Stomach (tissue), 9 donors: Measurements from ENCODE around the gene PTPRCAP. TPM values are rescaled to one million over a fixed set of nuclear protein-coding genes. Genes with fewer than 3 reads are reported as not detected.

Experiments
- DNase-seq, 2 donors: peaks; one replicate each; pipeline versions ENCODE4 v3.0.0 to v3.0.0-alpha.2; 2013 to 2019
- H3K27ac ChIP-seq, 5 donors: fragments of 200-600 bp in 4 of 5; sonication (generic) in 4 of 5; one replicate each; pipeline ENCODE4 v1.5.1; 2013 to 2019; ENCODE audit warnings: mild to moderate bottlenecking in 1 of 5, moderate library complexity in 1 of 5
- H3K27me3 ChIP-seq, 3 donors: fragments of 200-600 bp; sonication (generic); one replicate each; pipeline ENCODE4 v1.5.1; 2017 to 2019; ENCODE audit warnings: mixed run types in 1 of 3
- H3K36me3 ChIP-seq, 4 donors: fragments of 200-600 bp; sonication (generic); 1 replicate in 3 of 4; 2 replicates in 1 of 4; pipeline ENCODE4 v1.5.1; 2016 to 2019
- H3K4me1 ChIP-seq, 4 donors: fragments of 200-600 bp; sonication (generic); one replicate each; pipeline ENCODE4 v1.5.1; 2016 to 2019
- H3K4me3 ChIP-seq, 4 donors: fragments of 200-600 bp; sonication (generic) in 3 of 4; one replicate each; pipeline ENCODE4 v1.5.1; 2016 to 2019; ENCODE audit warnings: mild to moderate bottlenecking in 1 of 4
- H3K9me3 ChIP-seq, 4 donors: fragments of 200-600 bp; sonication (generic); one replicate each; pipeline ENCODE4 v1.5.1; 2016 to 2019
- CTCF ChIP-seq, 7 experiments: fragments of 450-650 bp in 4 of 7; fragments of 200-600 bp in 3 of 7; sonication (generic) in 3 of 7; IDR thresholded peaks; one replicate each; pipeline ENCODE4 v1.5.1; 2016 to 2019; ENCODE audit warnings: antibody characterized with exemption in 7 of 7, control low read depth in 2 of 7, mild to moderate bottlenecking in 1 of 7
- EP300 ChIP-seq: sonication (generic); formaldehyde crosslinking; IDR thresholded peaks from one replicate; pipeline ENCODE4 v1.6.1; 2017; ENCODE audit warnings: antibody characterized with exemption
- POLR2A ChIP-seq, 4 donors: fragments of 450-650 bp; IDR thresholded peaks; one replicate each; pipeline ENCODE4 v1.6.1; 2016; ENCODE audit warnings: antibody characterized with exemption in 4 of 4, control low read depth in 2 of 4, mild to moderate bottlenecking in 1 of 4, moderate library complexity in 1 of 4
- POLR2AphosphoS5 ChIP-seq, 3 donors: sonication (generic); formaldehyde crosslinking; IDR thresholded peaks; one replicate each; pipeline ENCODE4 v1.6.1; 2016; ENCODE audit warnings: antibody characterized with exemption in 3 of 3
- WGBS, 5 donors: extraction: QIAGEN DNeasy Blood & Tissue Kit in 3 of 5; methylation state at CpG; one replicate each; pipeline versions ENCODE4 v1.1.5 to v1.1.7; 2013 to 2018; 5-methylcytosine and 5-hydroxymethylcytosine counted together
- intact Hi-C: fragments of 100-400 bp; cut with DNase I; formaldehyde crosslinking; loops from one replicate; pipeline ENCODE4 v1.15.1; 2023; ENCODE audit warnings: low total_unique reads
- polyA plus RNA-seq, 3 donors: library from polyadenylated mRNA; stranded (reverse); fragments of 200-250 nt; gene quantifications; one replicate each; pipeline ENCODE4 v1.2.3, GENCODE V29; 2013
- small RNA-seq, 4 donors: library from RNA; depleted of rRNA; stranded (forward); fragments of <200 nt; gene quantifications; one replicate each; pipeline ENCODE3, GENCODE V24; 2016
- total RNA-seq, 5 donors: library from RNA; depleted of rRNA; stranded (reverse); fragments of >200 nt; gene quantifications; one replicate each; pipeline versions ENCODE4 v1.1.0 to v1.2.3, GENCODE V29; 2014 to 2016
- donor health status: healthy with polysubstance abuse.
- donor health status: Bipolar disorder and iron deficiency.
- donor health status: healthy.

Gene PTPRCAP
- total and polyA plus RNA-seq, 8 donors = 1.7 to 25.3 (median 9.9) TPM; not detected in 2

DNA sequence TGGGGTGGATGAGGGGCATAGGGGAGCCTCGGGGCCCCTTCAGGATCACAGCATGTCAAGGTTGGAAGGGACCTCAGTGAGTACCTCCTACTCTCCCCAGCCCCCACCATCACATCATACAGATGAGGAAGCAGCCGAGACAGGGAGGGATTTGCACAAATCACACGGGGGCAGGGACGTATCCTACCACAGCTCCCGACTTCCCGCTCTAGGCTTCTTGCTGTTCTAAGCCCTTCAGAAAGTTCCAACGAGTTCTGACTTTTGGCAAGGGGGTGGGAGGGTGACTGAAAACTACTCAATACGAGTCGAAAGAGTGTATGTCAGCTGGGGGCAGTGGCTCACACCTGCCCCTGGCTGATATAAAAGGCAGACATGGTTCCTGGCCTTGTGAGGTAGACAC is 50.4 kb downstream of the PTPRCAP start:
- H3K4me3 ChIP-seq = no peak overlapping the region
- WGBS, 5 donors = 37 to 45% (median 40%) methylated on average over 8 to 9 of the region's 9 CpGs
- DNase-seq = no peak
- intact Hi-C loops = loop anchor here (10.0 kb wide), 1 partner anchor 132 kb away; no protein-coding TSS in a partner anchor
- no peaks in the 10 kb centered on the region for H3K36me3 ChIP-seq
- peaks cover 13 to 36% (median 24%) of the 10 kb centered on the region in 4 donors for H3K4me1 ChIP-seq
- peaks cover 0 to 5% (median 0%) of the 10 kb centered on the region in 3 donors for H3K27me3 ChIP-seq
- TF ChIP-seq POLR2A (IDR thresholded peaks at IDR 0.05) (no peak), POLR2AphosphoS5 (IDR thresholded peaks at IDR 0.05) (no peak), CTCF (IDR thresholded peaks at IDR 0.05) (no peak), EP300 (no peak)
- H3K9me3 ChIP-seq = no peaks in the 10 kb centered on the region
- H3K27ac ChIP-seq = no peak overlapping the region

Small RNA genes lying within 50 kb of the gene (small RNA-seq; reads per million reads assigned to genes)
- 0 reads per million in 4 donors for gene RNU6-1238P

Other genes starting within 250 kb of the PTPRCAP start
- 100 to 1,000 TPM in 4 of 5 donors, 10 to 100 TPM in 1; 53.8 to 266 (median 131) TPM for gene GRK2, start 171.2 kb downstream of the PTPRCAP start, total RNA-seq
- 10 to 100 TPM; 44.0 to 59.4 (median 46.5) TPM for gene GRK2, start 171.2 kb downstream of the PTPRCAP start, polyA plus RNA-seq
- 10 to 100 TPM; 24.6 to 96.4 (median 42.6) TPM for gene ANKRD13D, start 148.4 kb downstream of the PTPRCAP start, total RNA-seq
- gene ANKRD13D, start 148.4 kb downstream of the PTPRCAP start, polyA plus RNA-seq = 10 to 100 TPM; 18.5 to 61.3 (median 30.9) TPM
- gene SSH3, start 134.2 kb downstream of the PTPRCAP start, total RNA-seq = 100 to 1,000 TPM in 3 of 5 donors, 10 to 100 TPM in 2; 23.5 to 217 (median 103) TPM
- gene SSH3, start 134.2 kb downstream of the PTPRCAP start, polyA plus RNA-seq = 10 to 100 TPM; 18.8 to 34.3 (median 22.6) TPM
- gene POLD4, start 84.1 kb downstream of the PTPRCAP start, total RNA-seq = 100 to 1,000 TPM in 1 of 5 donors, 10 to 100 TPM in 4; 13.8 to 117 (median 54.8) TPM
- 100 to 1,000 TPM; 129 to 316 (median 153) TPM for gene POLD4, start 84.1 kb downstream of the PTPRCAP start, polyA plus RNA-seq
- gene CLCF1, start 64.1 kb downstream of the PTPRCAP start, total RNA-seq = 10 to 100 TPM in 3 of 5 donors, 1 to 10 TPM in 1, not detected in 1; 2.6 to 69.2 (median 17.8) TPM
- 1 to 10 TPM; 2.7 to 5.4 (median 3.2) TPM for gene CLCF1, start 64.1 kb downstream of the PTPRCAP start, polyA plus RNA-seq
- 10 to 100 TPM in 4 of 5 donors, 1 to 10 TPM in 1; 7.0 to 88.9 (median 29.5) TPM for gene RAD9A, start 45.7 kb downstream of the PTPRCAP start, total RNA-seq
- gene RAD9A, start 45.7 kb downstream of the PTPRCAP start, polyA plus RNA-seq = 10 to 100 TPM; 11.8 to 30.3 (median 17.0) TPM
- gene PPP1CA, start 35.8 kb downstream of the PTPRCAP start, total RNA-seq = 100 to 1,000 TPM in 2 of 5 donors, 10 to 100 TPM in 3; 28.6 to 229 (median 97.9) TPM
- 100 to 1,000 TPM; 109 to 203 (median 153) TPM for gene PPP1CA, start 35.8 kb downstream of the PTPRCAP start, polyA plus RNA-seq
- 10 to 100 TPM in 1 of 5 donors, 1 to 10 TPM in 3, under 1 TPM in 1; 0.29 to 12.0 (median 3.5) TPM for gene TBC1D10C, start 33.6 kb downstream of the PTPRCAP start, total RNA-seq
- gene TBC1D10C, start 33.6 kb downstream of the PTPRCAP start, polyA plus RNA-seq = 1 to 10 TPM; 2.8 to 6.1 (median 5.5) TPM
- 10 to 100 TPM in 3 of 5 donors, 1 to 10 TPM in 1, under 1 TPM in 1; 0.29 to 33.3 (median 15.4) TPM for gene CARNS1, start 22.0 kb downstream of the PTPRCAP start, total RNA-seq
- gene CARNS1, start 22.0 kb downstream of the PTPRCAP start, polyA plus RNA-seq = 1 to 10 TPM in 2 of 3 donors, under 1 TPM in 1; 0.88 to 3.4 (median 2.4) TPM
- gene RPS6KB2, start 9.2 kb downstream of the PTPRCAP start, total RNA-seq = 100 to 1,000 TPM in 2 of 5 donors, 10 to 100 TPM in 3; 29.7 to 434 (median 82.3) TPM
- gene RPS6KB2, start 9.2 kb downstream of the PTPRCAP start, polyA plus RNA-seq = 10 to 100 TPM; 49.3 to 74.1 (median 68.9) TPM
- 100 to 1,000 TPM in 2 of 5 donors, 10 to 100 TPM in 3; 48.3 to 160 (median 82.2) TPM for gene CORO1B, start 5.8 kb upstream of the PTPRCAP start, total RNA-seq
- gene CORO1B, start 5.8 kb upstream of the PTPRCAP start, polyA plus RNA-seq = 100 to 1,000 TPM in 2 of 3 donors, 10 to 100 TPM in 1; 84.4 to 125 (median 104) TPM
- gene GPR152, start 15.0 kb upstream of the PTPRCAP start, total RNA-seq = not detected
- not detected for gene GPR152, start 15.0 kb upstream of the PTPRCAP start, polyA plus RNA-seq
- gene CABP4, start 17.7 kb upstream of the PTPRCAP start, total RNA-seq = under 1 TPM in 3 of 5 donors, not detected in 2; 0.43 to 0.73 (median 0.45) TPM
- 1 to 10 TPM in 2 of 3 donors, under 1 TPM in 1; 0.50 to 1.7 (median 1.7) TPM for gene CABP4, start 17.7 kb upstream of the PTPRCAP start, polyA plus RNA-seq
- gene TMEM134, start 31.6 kb upstream of the PTPRCAP start, total RNA-seq = 100 to 1,000 TPM in 3 of 5 donors, 10 to 100 TPM in 2; 57.6 to 392 (median 174) TPM
- 100 to 1,000 TPM; 118 to 130 (median 126) TPM for gene TMEM134, start 31.6 kb upstream of the PTPRCAP start, polyA plus RNA-seq
- 100 to 1,000 TPM in 1 of 5 donors, 10 to 100 TPM in 4; 36.4 to 140 (median 60.7) TPM for gene AIP, start 45.3 kb upstream of the PTPRCAP start, total RNA-seq
- gene AIP, start 45.3 kb upstream of the PTPRCAP start, polyA plus RNA-seq = 10 to 100 TPM; 75.5 to 86.6 (median 84.2) TPM
- 100 to 1,000 TPM in 1 of 5 donors, 10 to 100 TPM in 4; 12.3 to 133 (median 42.4) TPM for gene PITPNM1, start 67.7 kb upstream of the PTPRCAP start, total RNA-seq
- gene PITPNM1, start 67.7 kb upstream of the PTPRCAP start, polyA plus RNA-seq = 10 to 100 TPM; 15.9 to 18.9 (median 17.3) TPM
- 10 to 100 TPM in 4 of 5 donors, 1 to 10 TPM in 1; 8.3 to 68.3 (median 52.7) TPM for gene CDK2AP2, start 70.5 kb upstream of the PTPRCAP start, total RNA-seq
- 10 to 100 TPM; 60.9 to 95.9 (median 74.7) TPM for gene CDK2AP2, start 70.5 kb upstream of the PTPRCAP start, polyA plus RNA-seq
- not detected for gene CABP2, start 85.8 kb upstream of the PTPRCAP start, total RNA-seq
- not detected for gene CABP2, start 85.8 kb upstream of the PTPRCAP start, polyA plus RNA-seq
- gene GSTP1, start 146.1 kb upstream of the PTPRCAP start, total RNA-seq = 100 to 1,000 TPM; 393 to 726 (median 523) TPM
- 1,000 to 10,000 TPM in 2 of 3 donors, 100 to 1,000 TPM in 1; 670 to 2,840 (median 1,703) TPM for gene GSTP1, start 146.1 kb upstream of the PTPRCAP start, polyA plus RNA-seq
- gene NDUFV1, start 169.3 kb upstream of the PTPRCAP start, total RNA-seq = 100 to 1,000 TPM; 186 to 806 (median 497) TPM
- 100 to 1,000 TPM; 148 to 193 (median 181) TPM for gene NDUFV1, start 169.3 kb upstream of the PTPRCAP start, polyA plus RNA-seq
- 100 to 1,000 TPM in 1 of 5 donors, 1 to 10 TPM in 2, not detected in 2; 4.6 to 333 (median 8.8) TPM for gene NUDT8, start 192.3 kb upstream of the PTPRCAP start, total RNA-seq
- gene NUDT8, start 192.3 kb upstream of the PTPRCAP start, polyA plus RNA-seq = 10 to 100 TPM; 15.0 to 41.0 (median 19.5) TPM
- not detected for gene TBX10, start 202.1 kb upstream of the PTPRCAP start, total RNA-seq
- gene TBX10, start 202.1 kb upstream of the PTPRCAP start, polyA plus RNA-seq = not detected
- gene ACY3, start 213.0 kb upstream of the PTPRCAP start, total RNA-seq = 10 to 100 TPM in 1 of 5 donors, 1 to 10 TPM in 2, under 1 TPM in 1, not detected in 1; 0.45 to 17.1 (median 1.1) TPM
- gene ACY3, start 213.0 kb upstream of the PTPRCAP start, polyA plus RNA-seq = 1 to 10 TPM; 7.5 to 9.1 (median 8.7) TPM
- under 1 TPM in 1 of 5 donors, not detected in 4; 0.89 TPM for gene ALDH3B2, start 236.9 kb upstream of the PTPRCAP start, total RNA-seq
- 10 to 100 TPM in 1 of 3 donors, not detected in 2; 23.5 TPM for gene ALDH3B2, start 236.9 kb upstream of the PTPRCAP start, polyA plus RNA-seq